ENCODE measurements around the gene RARRES2. TPM values are rescaled to one million over a fixed set of nuclear protein-coding genes. Genes with fewer than 3 reads are reported as not detected.

Gene RARRES2
- total RNA-seq, 2 donors from 2014 or later, result not detected

DNA sequence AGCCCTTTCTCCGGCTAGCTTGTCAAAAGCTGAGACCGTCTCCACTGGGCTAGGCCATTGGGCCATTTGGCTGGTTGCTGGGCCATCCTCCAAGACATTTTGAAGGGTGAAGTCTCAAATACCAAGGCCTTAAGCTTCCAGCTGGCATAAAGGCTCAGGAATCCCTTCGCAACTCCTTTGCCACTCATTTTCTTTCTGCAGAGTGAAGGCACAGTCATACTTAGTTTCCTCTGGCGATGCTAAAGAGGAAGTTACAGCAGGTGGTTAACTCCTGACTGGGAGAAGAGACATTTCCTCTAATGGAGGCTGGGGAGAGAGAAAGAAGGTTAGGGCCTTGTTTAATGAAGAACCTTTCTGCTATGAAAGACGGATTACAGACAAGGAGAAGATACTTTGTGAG is 22.4 kb upstream of the RARRES2 start:
- H3K36me3 Mint-ChIP-seq (ENCODE audit: insufficient read depth in 2 of 2), result peaks cover 3 to 5% of the 10 kb centered on the region in 2 donors
- no peak for DNase-seq
- no peak overlapping the region for H3K27ac Mint-ChIP-seq
- no peaks in the 10 kb centered on the region for H3K27me3 Mint-ChIP-seq (ENCODE audit: low read depth)
- ATAC-seq (replicated peaks in 1 of 2), result no peak
- H3K4me3 Mint-ChIP-seq, result no peak overlapping the region
- peaks cover 40% of the 10 kb centered on the region for H3K4me1 Mint-ChIP-seq (ENCODE audit: low read depth)
- peaks cover 3 to 4% of the 10 kb centered on the region in 2 donors for H3K9me3 Mint-ChIP-seq

GRCh38 chr7:150363370-150363769 is 21.9 kb upstream of the RARRES2 start:
- H3K9me3 Mint-ChIP-seq, result peaks cover 3 to 4% of the 10 kb centered on the region in 2 donors
- no peak overlapping the region for H3K27ac Mint-ChIP-seq
- H3K4me3 Mint-ChIP-seq, result no peak overlapping the region
- peaks cover 3 to 5% of the 10 kb centered on the region in 2 donors for H3K36me3 Mint-ChIP-seq (ENCODE audit: insufficient read depth in 2 of 2)
- DNase-seq, result no peak
- peaks cover 45% of the 10 kb centered on the region for H3K4me1 Mint-ChIP-seq (ENCODE audit: low read depth)
- H3K27me3 Mint-ChIP-seq (ENCODE audit: low read depth), result no peaks in the 10 kb centered on the region
- no peak for ATAC-seq (replicated peaks in 1 of 2)

DNA sequence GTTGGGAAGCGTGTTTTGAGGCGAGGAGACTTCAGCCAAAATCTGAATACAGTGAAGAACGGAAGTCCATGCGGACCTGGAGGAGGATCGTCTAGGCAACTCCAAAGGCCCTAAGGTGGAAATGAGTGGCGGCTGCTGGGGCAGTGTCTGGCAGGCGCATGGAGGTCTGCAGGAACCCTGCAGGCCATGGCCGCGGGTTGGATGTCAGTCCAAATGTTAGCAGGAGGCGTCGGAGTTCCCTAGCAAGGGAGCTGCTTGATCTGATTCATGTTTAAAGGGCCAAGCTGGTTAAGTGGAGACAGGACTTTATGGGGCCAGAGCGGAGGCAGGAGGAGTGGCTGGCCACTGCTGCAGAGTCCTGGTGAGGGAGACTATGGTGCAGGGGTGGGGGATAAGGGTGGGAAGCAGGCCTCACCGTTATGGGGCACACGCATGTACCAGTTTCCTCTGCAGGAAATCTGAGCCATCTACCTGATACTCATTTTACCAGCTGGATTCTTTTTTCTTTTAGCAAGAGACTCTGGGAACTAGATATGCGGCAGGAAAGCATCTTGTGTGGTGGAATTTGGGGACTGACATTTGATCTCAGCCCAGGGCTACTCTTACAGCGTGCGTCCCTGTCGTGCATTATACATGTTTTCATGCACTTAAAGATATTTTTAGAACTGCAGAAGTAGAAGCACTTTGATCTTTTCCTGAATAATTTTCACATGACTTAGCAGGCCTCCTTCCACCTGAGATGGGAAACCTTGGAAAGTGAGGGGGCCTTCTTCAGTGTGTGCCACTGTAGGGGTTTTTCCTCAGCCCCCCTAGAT is 20.6 kb upstream of the RARRES2 start:
- no peak for ATAC-seq (replicated peaks in 1 of 2)

DNA sequence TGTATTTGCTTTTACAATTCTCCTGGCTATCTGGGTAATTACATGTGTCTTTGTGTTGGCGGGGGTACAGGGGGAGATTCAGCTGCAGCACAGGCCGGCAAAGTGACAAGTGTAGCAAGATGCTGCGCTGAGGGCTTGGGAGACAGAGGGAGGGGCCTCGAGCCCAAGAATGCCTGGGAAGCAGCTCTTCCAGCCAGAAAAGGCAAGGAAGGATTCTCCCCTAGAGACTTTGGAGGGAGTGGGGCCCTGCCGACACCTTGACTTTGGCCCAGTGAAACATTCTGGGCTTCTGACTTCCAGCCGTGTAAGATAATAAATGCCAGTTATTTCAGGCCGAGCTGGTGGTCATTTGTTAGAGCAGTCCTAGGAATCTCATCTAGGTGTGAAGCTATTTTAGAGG is 20.0 kb upstream of the RARRES2 start:
- peaks cover 3 to 4% of the 10 kb centered on the region in 2 donors for H3K9me3 Mint-ChIP-seq
- H3K36me3 Mint-ChIP-seq (ENCODE audit: insufficient read depth in 2 of 2), result peaks cover 3 to 5% of the 10 kb centered on the region in 2 donors
- H3K27ac Mint-ChIP-seq, result no peak overlapping the region
- H3K4me1 Mint-ChIP-seq (ENCODE audit: low read depth), result peaks cover 57% of the 10 kb centered on the region
- no peak overlapping the region for H3K4me3 Mint-ChIP-seq
- ATAC-seq (replicated peaks in 1 of 2) (no peak), DNase-seq (no peak)
- H3K27me3 Mint-ChIP-seq (ENCODE audit: low read depth), result no peaks in the 10 kb centered on the region

More for the DNA sequence above, 20.6 kb upstream of the RARRES2 start:
- Mint-ChIP-seq H3K27me3 (ENCODE audit: low read depth) (no peaks in the 10 kb centered on the region), H3K36me3 (ENCODE audit: insufficient read depth in 2 of 2) (peaks cover 3 to 5% of the 10 kb centered on the region in 2 donors), H3K4me1 (ENCODE audit: low read depth) (peaks cover 54% of the 10 kb centered on the region), H3K9me3 (peaks cover 3 to 4% of the 10 kb centered on the region in 2 donors), H3K27ac (no peak overlapping the region), H3K4me3 (no peak overlapping the region)
- no peak for DNase-seq

- Mint-ChIP-seq H3K27ac (peak overlapping the region; percentile 40), H3K36me3 (ENCODE audit: insufficient read depth in 2 of 2) (peaks cover 3 to 5% of the 10 kb centered on the region in 2 donors), H3K9me3 (peaks cover 3 to 4% of the 10 kb centered on the region in 2 donors), H3K4me1 (ENCODE audit: low read depth) (peaks cover 58% of the 10 kb centered on the region), H3K27me3 (ENCODE audit: low read depth) (no peaks in the 10 kb centered on the region), H3K4me3 (no peak overlapping the region)
- ATAC-seq (replicated peaks in 1 of 2) (no peak), DNase-seq (no peak)
Observed at GRCh38 chr7:150360363-150361058, 19.1 kb upstream of the RARRES2 start.

- Mint-ChIP-seq H3K4me1 (ENCODE audit: low read depth) (peaks cover 55% of the 10 kb centered on the region), H3K27ac (peak overlapping the region; percentile 40), H3K4me3 (no peak overlapping the region), H3K27me3 (ENCODE audit: low read depth) (no peaks in the 10 kb centered on the region), H3K9me3 (peaks cover 3 to 4% of the 10 kb centered on the region in 2 donors), H3K36me3 (ENCODE audit: insufficient read depth in 2 of 2) (peaks cover 3 to 5% of the 10 kb centered on the region in 2 donors)
- ATAC-seq (replicated peaks in 1 of 2) (no peak), DNase-seq (no peak)
Observed at GRCh38 chr7:150359622-150360362, 18.4 kb upstream of the RARRES2 start.

- peak overlapping the region; percentile 59 for H3K27ac Mint-ChIP-seq
- peak overlapping the region in 1 of 2 donors; percentile 72 for H3K4me3 Mint-ChIP-seq
- peaks cover 3 to 5% of the 10 kb centered on the region in 2 donors for H3K36me3 Mint-ChIP-seq (ENCODE audit: insufficient read depth in 2 of 2)
- DNase-seq (no peak), ATAC-seq (replicated peaks in 1 of 2) (no peak)
- no peaks in the 10 kb centered on the region for H3K27me3 Mint-ChIP-seq (ENCODE audit: low read depth)
- peaks cover 52% of the 10 kb centered on the region for H3K4me1 Mint-ChIP-seq (ENCODE audit: low read depth)
- peaks cover 3 to 4% of the 10 kb centered on the region in 2 donors for H3K9me3 Mint-ChIP-seq
Observed at GRCh38 chr7:150358988-150359621, 17.7 kb upstream of the RARRES2 start.

DNA sequence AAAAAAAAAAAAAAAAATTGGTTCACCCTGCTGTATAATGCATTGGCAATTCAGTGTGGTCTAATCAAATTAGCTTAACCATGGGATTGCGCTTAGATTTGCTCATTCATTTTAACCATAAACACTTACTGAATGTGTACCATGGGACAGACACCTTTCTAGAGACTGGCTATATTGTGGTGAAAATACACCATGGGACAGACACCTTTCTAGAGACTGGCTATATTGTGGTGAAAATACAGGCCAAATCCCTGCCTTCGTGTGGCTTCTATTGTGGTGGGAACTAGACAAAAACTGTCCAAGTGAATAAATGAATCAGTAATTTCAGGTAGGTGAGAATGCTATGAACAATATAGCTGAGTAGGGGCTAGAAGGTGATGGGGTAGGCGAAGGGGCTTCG is 17.0 kb upstream of the RARRES2 start:
- Mint-ChIP-seq H3K27ac (peak overlapping the region; percentile 59), H3K4me1 (ENCODE audit: low read depth) (peaks cover 47% of the 10 kb centered on the region), H3K36me3 (ENCODE audit: insufficient read depth in 2 of 2) (peaks cover 3 to 5% of the 10 kb centered on the region in 2 donors), H3K9me3 (peaks cover 3 to 4% of the 10 kb centered on the region in 2 donors), H3K4me3 (peak overlapping the region; percentile 9 to 72), H3K27me3 (ENCODE audit: low read depth) (no peaks in the 10 kb centered on the region)
- no peak for DNase-seq
- ATAC-seq (replicated peaks in 1 of 2), result peak; percentile 18 to 33

- peak overlapping the region; percentile 72 to 78 for H3K4me3 Mint-ChIP-seq
- peaks cover 47% of the 10 kb centered on the region for H3K4me1 Mint-ChIP-seq (ENCODE audit: low read depth)
- H3K9me3 Mint-ChIP-seq, result peaks cover 3 to 4% of the 10 kb centered on the region in 2 donors
- H3K27me3 Mint-ChIP-seq (ENCODE audit: low read depth), result no peaks in the 10 kb centered on the region
- DNase-seq (peak; percentile 32 to 34), ATAC-seq (replicated peaks in 1 of 2) (peak; percentile 52 to 61)
- H3K27ac Mint-ChIP-seq, result peak overlapping the region; percentile 78
- H3K36me3 Mint-ChIP-seq (ENCODE audit: insufficient read depth in 2 of 2), result peaks cover 3 to 5% of the 10 kb centered on the region in 2 donors
Observed at GRCh38 chr7:150357771-150358427, 16.5 kb upstream of the RARRES2 start.

- H3K9me3 Mint-ChIP-seq, result peaks cover 3 to 4% of the 10 kb centered on the region in 2 donors
- peaks cover 3 to 5% of the 10 kb centered on the region in 2 donors for H3K36me3 Mint-ChIP-seq (ENCODE audit: insufficient read depth in 2 of 2)
- no peaks in the 10 kb centered on the region for H3K27me3 Mint-ChIP-seq (ENCODE audit: low read depth)
- H3K4me3 Mint-ChIP-seq, result peak overlapping the region; percentile 72 to 78
- H3K4me1 Mint-ChIP-seq (ENCODE audit: low read depth), result peaks cover 47% of the 10 kb centered on the region
- DNase-seq, result peak; percentile 71 to 82
- H3K27ac Mint-ChIP-seq, result peak overlapping the region; percentile 78
- peak; percentile 85 to 87 for ATAC-seq (replicated peaks in 1 of 2)
Observed at GRCh38 chr7:150357270-150357669, 15.8 kb upstream of the RARRES2 start.

DNA sequence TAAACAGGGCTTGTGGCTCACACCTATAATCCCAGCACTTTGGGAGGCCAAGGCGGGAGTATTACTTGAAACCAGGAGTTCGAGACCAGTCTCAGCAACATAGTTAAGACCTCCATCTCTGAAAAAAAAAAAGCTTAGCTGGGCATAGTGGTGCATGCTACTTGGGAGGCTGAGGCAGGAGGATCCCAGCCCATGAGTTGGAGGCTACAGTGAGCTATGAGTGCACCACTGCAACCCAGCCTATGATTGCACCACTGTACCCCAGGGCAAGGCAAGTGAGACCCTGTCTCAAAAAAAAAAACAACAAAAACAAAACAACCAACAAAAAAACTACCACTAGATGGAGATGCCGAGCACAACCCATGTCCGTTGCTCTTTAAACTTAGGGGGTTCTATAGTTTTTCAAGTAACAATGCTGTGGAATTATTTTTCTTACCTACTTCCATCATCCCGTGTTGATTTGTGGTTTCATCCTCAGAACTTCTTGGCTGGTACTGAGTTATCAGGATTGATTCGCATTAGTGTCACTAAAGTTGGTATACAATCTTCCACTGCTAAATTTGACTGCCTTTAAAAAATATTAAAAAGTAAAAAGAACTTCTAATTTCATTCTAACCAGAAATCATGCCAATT is 15.0 kb upstream of the RARRES2 start:
- H3K36me3 Mint-ChIP-seq (ENCODE audit: insufficient read depth in 2 of 2), result peaks cover 3 to 5% of the 10 kb centered on the region in 2 donors
- H3K27ac Mint-ChIP-seq, result peak overlapping the region; percentile 13
- peak; percentile 28 to 32 for DNase-seq
- no peaks in the 10 kb centered on the region for H3K27me3 Mint-ChIP-seq (ENCODE audit: low read depth)
- H3K4me3 Mint-ChIP-seq, result peak overlapping the region; percentile 8 to 32
- ATAC-seq (replicated peaks in 1 of 2), result peak; percentile 12 to 16
- peaks cover 47% of the 10 kb centered on the region for H3K4me1 Mint-ChIP-seq (ENCODE audit: low read depth)
- peaks cover 3 to 4% of the 10 kb centered on the region in 2 donors for H3K9me3 Mint-ChIP-seq

Measured in activated T-cell treated with anti-CD3 and anti-CD28 coated beads, Interleukin-2, amount 50 U/mL, for 72 hours (primary cell).